Hepatocyte (in vitro differentiated cells): ENCODE results near the gene GDPD5.

Experiments
- EZH2 ChIP-seq: fragments of 200-600 bp; sonication (generic); IDR thresholded peaks from 2 replicates; pipeline ENCODE4 v1.6.1; 2016; ENCODE audit warnings: antibody characterized with exemption, mild to moderate bottlenecking, borderline replicate concordance
- TF ChIP-seq, protein P1 (sequence below): fragments of 200-600 bp; sonication (generic); IDR thresholded peaks from 2 replicates; pipeline ENCODE4 v1.5.1; 2016; ENCODE audit warnings: antibody characterized with exemption, mild to moderate bottlenecking; ENCODE audit not compliant: poor library complexity

- TF ChIP-seq, protein P1, sequence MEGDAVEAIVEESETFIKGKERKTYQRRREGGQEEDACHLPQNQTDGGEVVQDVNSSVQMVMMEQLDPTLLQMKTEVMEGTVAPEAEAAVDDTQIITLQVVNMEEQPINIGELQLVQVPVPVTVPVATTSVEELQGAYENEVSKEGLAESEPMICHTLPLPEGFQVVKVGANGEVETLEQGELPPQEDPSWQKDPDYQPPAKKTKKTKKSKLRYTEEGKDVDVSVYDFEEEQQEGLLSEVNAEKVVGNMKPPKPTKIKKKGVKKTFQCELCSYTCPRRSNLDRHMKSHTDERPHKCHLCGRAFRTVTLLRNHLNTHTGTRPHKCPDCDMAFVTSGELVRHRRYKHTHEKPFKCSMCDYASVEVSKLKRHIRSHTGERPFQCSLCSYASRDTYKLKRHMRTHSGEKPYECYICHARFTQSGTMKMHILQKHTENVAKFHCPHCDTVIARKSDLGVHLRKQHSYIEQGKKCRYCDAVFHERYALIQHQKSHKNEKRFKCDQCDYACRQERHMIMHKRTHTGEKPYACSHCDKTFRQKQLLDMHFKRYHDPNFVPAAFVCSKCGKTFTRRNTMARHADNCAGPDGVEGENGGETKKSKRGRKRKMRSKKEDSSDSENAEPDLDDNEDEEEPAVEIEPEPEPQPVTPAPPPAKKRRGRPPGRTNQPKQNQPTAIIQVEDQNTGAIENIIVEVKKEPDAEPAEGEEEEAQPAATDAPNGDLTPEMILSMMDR, result peak; percentile 50
- no peak for TF ChIP-seq EZH2
Observed at GRCh38 chr11:75563978-75564552, 38.3 kb upstream of the GDPD5 start.
